HL-60 (cell line): ENCODE results near the gene TMEM63C.

Experiments
- DNase-seq, 2 experiments: peaks; one replicate each; pipeline ENCODE4 v3.0.0-alpha.2; 2010 to 2020; ENCODE audit warnings: low read depth in 1 of 2, low spot score in 1 of 2
- H3K27ac ChIP-seq: fragments of 250-450 bp; sonication (Bioruptor Pico); replicated peaks from 2 replicates; pipeline ENCODE4 v1.5.1; 2020; ENCODE audit warnings: mild to moderate bottlenecking, moderate library complexity
- H3K27me3 ChIP-seq: fragments of 250-450 bp; sonication (Bioruptor Pico); 2 replicates; pipeline ENCODE4 v1.5.1; 2021; ENCODE audit warnings: mild to moderate bottlenecking, moderate library complexity; ENCODE audit not compliant: insufficient read depth, poor library complexity, severe bottlenecking
- H3K4me3 ChIP-seq: replicated peaks from 2 replicates; pipeline ENCODE4 v1.5.1; 2011; ENCODE audit warnings: mild to moderate bottlenecking, control low read depth, low read length; ENCODE audit not compliant: insufficient read depth
- GABPA ChIP-seq: IDR thresholded peaks from 2 replicates; pipeline ENCODE4 v1.6.1; 2012; ENCODE audit warnings: low read depth
- POLR2AphosphoS5 ChIP-seq: IDR thresholded peaks from 2 replicates; pipeline ENCODE4 v1.6.1; 2012; ENCODE audit warnings: low read depth
- SPI1 ChIP-seq: IDR thresholded peaks from 2 replicates; pipeline ENCODE4 v1.6.1; 2012; ENCODE audit warnings: low read depth, mild to moderate bottlenecking, borderline replicate concordance
- TF ChIP-seq, protein P1 (sequence below): IDR thresholded peaks from 2 replicates; pipeline ENCODE4 v1.6.1; 2012; ENCODE audit warnings: low read depth; ENCODE audit not compliant: insufficient replicate concordance
- TF ChIP-seq, protein P2 (sequence below): IDR thresholded peaks from one replicate; pipeline ENCODE4 v1.5.1; 2011; ENCODE audit warnings: low read length, control low read depth, inconsistent platforms; ENCODE audit not compliant: insufficient read depth

TMEM63C gene

DNA sequence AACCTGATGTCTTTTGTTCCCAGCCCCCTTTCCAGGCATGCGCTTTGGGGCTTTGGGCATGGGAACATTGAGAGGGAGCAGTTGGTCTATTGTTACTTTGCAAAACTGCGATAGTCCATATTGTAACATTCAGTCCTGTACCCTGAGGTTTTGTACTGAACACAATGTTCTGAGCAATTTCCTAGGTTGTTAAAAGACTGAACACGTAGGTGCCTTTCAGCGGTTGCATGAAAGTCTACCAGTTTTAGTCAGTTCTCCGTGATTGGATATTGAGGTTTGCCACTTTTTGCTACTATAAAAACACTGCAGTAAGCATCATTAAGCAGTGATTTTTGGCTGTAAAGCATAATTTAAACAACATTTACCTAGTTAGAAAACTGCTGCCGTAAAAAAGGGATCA, 69.3 kb downstream of the TMEM63C start:
- no peak overlapping the region for H3K27ac ChIP-seq
- no peak overlapping the region for H3K4me3 ChIP-seq
- no peak for DNase-seq
- no peaks in the 10 kb centered on the region for H3K27me3 ChIP-seq
- TF ChIP-seq, protein P1, sequence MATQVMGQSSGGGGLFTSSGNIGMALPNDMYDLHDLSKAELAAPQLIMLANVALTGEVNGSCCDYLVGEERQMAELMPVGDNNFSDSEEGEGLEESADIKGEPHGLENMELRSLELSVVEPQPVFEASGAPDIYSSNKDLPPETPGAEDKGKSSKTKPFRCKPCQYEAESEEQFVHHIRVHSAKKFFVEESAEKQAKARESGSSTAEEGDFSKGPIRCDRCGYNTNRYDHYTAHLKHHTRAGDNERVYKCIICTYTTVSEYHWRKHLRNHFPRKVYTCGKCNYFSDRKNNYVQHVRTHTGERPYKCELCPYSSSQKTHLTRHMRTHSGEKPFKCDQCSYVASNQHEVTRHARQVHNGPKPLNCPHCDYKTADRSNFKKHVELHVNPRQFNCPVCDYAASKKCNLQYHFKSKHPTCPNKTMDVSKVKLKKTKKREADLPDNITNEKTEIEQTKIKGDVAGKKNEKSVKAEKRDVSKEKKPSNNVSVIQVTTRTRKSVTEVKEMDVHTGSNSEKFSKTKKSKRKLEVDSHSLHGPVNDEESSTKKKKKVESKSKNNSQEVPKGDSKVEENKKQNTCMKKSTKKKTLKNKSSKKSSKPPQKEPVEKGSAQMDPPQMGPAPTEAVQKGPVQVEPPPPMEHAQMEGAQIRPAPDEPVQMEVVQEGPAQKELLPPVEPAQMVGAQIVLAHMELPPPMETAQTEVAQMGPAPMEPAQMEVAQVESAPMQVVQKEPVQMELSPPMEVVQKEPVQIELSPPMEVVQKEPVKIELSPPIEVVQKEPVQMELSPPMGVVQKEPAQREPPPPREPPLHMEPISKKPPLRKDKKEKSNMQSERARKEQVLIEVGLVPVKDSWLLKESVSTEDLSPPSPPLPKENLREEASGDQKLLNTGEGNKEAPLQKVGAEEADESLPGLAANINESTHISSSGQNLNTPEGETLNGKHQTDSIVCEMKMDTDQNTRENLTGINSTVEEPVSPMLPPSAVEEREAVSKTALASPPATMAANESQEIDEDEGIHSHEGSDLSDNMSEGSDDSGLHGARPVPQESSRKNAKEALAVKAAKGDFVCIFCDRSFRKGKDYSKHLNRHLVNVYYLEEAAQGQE = no peak

DNA sequence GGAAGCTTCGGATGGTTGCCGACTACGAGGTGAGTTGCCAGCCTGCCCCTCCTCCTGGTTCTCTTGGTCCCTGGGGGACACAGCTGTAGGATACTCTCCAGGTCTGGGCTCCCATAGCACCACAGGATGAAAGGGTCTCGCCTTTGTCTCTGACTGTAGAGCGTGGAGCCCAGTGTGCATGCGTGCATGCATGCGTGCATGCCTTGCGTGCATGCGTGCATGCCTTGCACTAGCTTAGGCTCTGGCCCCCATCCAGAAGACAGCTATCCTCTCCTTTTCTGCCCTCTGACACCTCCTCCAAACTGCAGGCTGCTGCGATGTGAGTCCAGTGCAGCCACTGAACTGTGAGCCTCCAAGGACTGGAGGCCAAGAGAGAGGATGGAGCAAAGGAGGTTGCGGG, 70.3 kb downstream of the TMEM63C start:
- no peak for DNase-seq
- no peak overlapping the region for H3K4me3 ChIP-seq
- H3K27ac ChIP-seq = no peak overlapping the region
- H3K27me3 ChIP-seq = no peaks in the 10 kb centered on the region
- no peak for TF ChIP-seq POLR2AphosphoS5
- TF ChIP-seq, protein P1 = no peak
- TF ChIP-seq, protein P2, sequence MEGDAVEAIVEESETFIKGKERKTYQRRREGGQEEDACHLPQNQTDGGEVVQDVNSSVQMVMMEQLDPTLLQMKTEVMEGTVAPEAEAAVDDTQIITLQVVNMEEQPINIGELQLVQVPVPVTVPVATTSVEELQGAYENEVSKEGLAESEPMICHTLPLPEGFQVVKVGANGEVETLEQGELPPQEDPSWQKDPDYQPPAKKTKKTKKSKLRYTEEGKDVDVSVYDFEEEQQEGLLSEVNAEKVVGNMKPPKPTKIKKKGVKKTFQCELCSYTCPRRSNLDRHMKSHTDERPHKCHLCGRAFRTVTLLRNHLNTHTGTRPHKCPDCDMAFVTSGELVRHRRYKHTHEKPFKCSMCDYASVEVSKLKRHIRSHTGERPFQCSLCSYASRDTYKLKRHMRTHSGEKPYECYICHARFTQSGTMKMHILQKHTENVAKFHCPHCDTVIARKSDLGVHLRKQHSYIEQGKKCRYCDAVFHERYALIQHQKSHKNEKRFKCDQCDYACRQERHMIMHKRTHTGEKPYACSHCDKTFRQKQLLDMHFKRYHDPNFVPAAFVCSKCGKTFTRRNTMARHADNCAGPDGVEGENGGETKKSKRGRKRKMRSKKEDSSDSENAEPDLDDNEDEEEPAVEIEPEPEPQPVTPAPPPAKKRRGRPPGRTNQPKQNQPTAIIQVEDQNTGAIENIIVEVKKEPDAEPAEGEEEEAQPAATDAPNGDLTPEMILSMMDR = no peak
- no peak for TF ChIP-seq GABPA
- TF ChIP-seq SPI1 = no peak

DNA sequence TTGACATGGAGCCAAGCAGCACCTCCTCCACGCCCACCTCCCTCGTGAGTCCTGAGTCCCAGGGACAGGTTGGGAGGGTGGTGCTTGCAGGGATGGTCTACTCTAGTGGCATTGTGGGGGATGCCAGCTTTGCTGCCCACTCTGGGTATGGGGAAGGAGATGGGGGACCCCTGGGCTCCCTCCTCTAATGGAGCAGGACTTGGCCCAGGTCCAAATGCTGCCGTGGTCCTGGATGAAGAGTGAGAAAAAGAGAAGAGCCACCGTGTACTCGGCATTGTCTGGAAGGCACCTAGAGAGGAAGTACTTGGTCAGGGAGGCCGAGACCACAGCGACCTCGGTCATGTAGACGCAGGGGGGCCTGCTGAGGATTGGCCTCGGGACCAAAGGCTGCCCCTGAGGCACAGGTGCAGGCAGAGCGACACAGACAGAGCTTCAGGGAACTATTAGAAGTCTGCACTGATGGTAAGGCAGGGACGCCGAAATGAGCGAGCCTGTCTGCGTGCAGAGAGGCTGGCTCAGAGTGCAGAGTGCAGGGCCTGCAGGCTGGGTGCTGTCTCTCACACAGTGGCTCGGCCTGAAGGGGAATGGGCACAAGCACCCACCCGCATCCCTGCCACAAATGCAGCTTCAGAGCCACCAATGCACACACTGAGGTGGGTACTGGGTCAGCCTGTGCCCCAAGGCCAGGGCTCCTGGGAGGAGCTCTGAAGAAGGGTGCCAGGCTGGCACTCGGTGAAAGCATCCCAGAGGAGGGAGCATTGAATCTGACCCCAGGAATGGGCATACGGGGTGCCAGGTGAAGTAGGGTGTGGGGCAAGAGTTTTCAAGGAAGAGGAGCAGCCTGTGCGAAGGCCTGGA, 72.0 kb downstream of the TMEM63C start:
- no peak for DNase-seq
- Histone ChIP-seq H3K4me3 (no peak overlapping the region), H3K27me3 (no peaks in the 10 kb centered on the region), H3K27ac (no peak overlapping the region)
- no peak for TF ChIP-seq POLR2AphosphoS5
- TF ChIP-seq GABPA = no peak
- TF ChIP-seq, protein P1 = no peak
- no peak for TF ChIP-seq SPI1
- TF ChIP-seq, protein P2 = no peak
